NCI-H2171 treated with DMSO at 0.1 percent for 48 hours (cell line): Measurements from ENCODE around the gene ST13.
"Not testable (repeated sequence)": the region's sequence is repeated elsewhere in the genome, so short reads cannot be mapped to it uniquely, and the experiment has no call there.

Experiments
- DNase-seq: peaks from one replicate; lab custom pipeline; 2025; lab: John Stamatoyannopoulos, UW

Gene ST13

DNA sequence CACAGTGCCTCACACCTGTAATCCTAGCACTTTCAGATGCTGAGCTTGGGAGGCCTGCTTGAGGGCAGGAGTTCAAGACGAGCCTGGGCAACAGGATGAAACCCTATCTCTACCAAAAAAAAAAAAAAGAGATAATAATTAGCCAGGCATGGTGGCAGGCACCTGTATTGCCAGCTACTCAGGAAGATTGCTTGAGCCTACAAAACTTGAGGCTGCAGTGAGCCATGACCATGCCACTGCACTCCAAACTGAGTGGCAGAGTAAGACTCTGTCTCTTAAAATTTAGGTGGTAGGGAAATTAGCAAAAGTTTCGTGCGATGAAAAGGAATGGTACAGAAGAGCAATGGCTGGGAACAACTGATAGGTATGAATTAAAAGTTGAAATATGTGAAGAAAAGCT lies 18.0 kb downstream of the ST13 start:
- DNase-seq, result peak; percentile 81

DNA sequence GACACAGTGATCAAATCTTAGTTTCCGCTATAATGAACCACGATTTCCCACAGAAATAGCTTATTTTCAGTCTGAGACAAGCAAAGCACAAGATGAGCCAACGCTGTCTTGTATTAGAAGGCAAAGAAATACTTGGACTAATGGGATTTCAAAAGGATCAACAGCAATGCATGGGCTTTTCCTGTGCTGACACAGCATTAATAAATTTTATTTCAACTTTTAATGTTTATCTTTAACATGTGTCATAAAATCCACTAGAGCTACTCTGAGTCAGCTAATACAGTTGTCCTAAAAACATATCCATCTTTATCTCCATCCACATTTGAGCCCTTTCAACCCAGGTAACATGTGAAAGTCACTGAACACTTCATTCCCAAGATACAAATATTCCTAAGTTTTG lies 21.8 kb downstream of the ST13 start:
- DNase-seq, result no peak

DNA sequence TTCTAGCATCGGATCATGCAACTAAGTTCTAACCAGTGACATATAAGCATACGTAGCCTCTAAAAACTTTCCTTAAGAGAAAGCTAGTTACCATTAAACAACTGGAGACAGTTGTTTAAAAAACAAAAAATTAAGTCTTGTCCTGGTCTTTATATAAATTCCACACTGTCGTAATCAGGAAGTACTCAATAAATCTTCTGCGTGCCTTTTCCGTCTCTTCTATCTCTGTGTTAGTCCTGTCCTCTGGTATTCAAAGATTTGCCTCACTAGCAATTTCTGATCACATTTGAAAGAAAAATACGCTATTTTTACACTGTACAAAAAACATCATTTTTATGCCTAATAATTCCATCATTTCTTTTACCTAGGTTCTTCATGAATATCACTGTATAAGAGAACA lies 27.3 kb downstream of the ST13 start:
- DNase-seq, result no peak

DNA sequence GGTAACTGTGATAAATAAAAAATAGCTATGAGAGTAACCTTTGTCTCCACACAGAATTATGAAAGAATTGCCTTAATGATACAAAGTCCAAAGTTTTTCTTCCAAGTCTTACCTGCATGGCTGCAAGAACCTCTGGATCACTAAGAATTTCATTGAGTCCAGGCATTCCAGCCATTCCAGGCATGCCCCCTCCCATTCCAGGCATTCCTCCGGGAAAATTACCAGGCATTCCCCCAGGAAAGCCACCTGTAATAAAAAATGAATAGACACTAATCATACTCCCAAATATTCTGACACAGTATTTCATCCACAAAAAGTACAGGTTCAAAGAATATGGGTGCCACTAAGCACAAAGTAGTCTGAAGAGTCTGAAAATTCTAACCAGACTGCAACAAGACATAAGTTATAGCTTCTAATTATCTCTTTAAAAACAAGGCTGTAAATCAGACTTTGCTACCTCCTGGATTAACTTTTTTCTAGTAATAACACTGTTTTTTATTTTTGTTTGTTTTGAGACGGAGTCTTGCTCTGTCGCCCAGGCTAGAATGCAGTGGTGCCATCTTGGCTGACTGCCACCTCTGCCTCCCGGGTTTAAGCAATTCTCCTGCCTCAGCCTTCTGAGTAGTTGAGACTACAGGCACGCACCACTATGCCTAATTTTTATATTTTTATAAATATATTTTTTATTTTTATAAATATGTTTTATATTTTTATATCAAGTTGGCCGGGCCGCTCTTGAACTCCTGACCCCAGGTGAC lies 29.3 kb downstream of the ST13 start:
- DNase-seq, result no peak

DNA sequence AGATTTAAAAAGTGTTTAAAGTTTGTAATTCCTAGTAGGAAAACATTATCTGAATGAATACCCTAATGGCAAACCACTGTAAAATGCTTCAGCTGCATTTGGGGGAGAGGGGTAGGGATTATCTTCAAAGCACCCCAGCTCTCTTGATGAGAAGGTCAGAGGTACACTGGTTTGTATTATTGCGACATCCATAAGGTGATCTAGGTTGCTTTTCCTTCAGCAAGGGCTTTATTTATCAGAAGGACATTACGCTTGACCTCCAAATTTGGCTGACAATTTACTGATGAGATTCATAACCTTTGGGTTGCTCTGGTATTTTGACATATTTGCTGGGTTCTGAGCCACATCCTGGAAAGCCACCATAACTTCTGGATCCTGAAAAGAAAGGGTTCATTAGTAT lies 30.1 kb downstream of the ST13 start:
- not testable (repeated sequence) for DNase-seq

DNA sequence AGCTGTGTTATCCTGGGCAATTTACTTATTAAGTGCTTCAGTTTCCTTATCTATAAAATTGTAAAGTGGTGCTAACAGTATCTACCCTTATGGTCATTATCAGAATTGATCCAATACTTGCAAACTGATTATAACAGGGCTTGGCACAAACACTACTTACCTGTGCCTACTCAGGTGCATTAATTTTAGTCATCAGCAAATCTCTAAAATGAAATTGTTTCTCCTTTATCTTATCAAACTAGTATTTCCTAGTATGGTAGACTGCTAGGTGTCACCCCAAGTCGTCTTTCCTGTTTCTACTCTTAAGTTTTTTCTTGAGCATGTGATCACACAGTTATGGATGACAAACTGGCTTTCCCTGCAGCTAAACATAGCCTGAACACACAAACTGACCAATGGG lies 33.0 kb downstream of the ST13 start:
- no peak for DNase-seq

DNA sequence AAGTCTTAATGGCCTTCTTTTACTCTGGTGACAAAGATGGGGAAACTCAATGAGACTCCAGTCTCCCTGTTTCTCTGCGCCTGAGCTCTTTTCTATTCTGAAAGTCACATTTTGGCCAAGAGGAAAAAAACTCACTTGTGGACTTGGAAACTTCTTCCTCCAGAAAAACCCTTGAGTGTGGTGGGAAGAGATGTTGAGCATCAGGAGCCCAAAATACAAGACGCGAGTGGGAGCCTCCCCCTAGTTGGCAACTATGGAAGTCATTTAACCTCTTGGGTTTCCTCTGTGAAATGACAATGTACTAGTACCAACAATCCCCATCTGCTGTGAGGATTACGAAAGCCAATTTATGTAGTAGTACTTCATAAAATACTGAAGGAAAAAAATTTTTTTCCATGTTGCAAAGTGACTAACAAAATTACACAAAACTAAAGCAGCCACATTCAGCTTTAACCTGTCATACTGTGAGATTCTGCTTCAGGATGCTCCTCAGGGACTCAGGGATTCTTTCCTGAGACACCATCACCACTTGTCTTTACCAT lies 36.8 kb downstream of the ST13 start:
- peak; percentile 82 for DNase-seq

DNA sequence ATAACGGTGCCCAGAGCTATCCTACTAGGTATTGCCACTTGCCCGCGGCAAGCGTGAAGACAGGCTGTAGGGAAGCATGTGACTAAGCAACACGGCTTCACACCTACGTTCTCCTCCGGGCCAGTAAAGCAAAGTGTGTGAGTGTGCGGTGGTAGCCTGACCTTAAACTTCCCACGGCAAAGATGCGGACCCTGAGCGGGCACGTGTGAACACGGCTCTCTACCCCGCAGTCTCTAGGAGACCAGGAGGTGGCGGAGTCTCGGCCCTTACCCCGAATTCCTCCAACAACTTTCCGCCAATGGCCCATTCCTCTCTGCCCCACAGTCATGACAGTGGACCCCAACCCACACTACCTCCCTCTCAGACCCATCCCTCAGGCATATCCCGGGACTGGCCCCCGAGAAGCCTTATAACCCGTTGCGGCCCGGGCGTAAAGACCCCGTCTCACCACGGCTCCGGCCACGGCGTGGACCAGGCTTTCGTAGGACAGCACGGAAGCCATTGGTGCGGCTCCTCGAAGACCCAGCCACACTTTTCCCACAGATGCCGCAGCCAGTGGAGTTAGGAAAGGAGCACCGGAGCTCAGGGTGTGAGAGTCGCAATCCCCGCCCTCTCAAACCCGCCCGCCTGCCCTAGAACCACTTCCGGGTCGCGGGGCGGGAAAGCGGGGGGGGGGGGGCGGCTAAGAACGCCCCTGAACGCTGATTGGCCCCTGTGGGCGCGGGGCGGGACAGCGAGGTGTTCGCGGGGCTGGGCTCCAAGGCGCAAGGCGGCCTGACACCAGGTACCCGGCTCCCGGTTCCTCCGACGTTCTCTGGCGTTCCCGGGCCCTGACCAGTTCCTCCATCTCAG lies 37.5 kb downstream of the ST13 start, which contains the start of gene SLC25A17:
TSS of gene SLC25A17 (minus strand) at position 600 of the 852 bp plus-strand sequence. CDS start at position 502, 98 bp downstream.
- DNase-seq, result peak; percentile 94

DNA sequence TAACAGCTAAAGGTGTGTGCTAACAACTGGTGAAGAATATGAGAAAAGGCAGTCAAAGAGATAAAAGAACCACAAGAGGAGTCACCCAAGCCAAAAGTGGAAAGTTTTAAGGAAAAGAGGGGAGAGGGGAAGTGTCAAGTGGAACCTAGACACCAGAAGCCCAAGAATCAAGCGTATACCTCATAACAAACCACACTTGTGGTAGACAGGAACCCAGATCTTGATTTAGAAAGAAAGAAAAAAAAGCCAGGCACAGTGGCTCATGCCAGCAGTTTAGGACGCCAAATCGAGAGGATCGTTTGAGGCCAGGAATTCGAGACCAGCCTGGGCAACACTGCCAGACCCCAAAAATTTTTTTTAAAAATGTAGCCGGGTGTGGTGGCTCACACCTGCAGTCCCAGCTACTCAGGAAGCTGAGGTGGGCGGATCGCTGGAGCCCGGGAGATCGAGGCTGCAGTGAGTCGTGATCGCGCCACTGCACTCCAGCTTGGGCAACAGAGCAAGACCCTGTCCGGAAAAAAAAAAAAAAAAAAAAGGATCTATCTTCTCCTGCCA lies 38.2 kb downstream of the ST13 start:
- no peak for DNase-seq

DNA sequence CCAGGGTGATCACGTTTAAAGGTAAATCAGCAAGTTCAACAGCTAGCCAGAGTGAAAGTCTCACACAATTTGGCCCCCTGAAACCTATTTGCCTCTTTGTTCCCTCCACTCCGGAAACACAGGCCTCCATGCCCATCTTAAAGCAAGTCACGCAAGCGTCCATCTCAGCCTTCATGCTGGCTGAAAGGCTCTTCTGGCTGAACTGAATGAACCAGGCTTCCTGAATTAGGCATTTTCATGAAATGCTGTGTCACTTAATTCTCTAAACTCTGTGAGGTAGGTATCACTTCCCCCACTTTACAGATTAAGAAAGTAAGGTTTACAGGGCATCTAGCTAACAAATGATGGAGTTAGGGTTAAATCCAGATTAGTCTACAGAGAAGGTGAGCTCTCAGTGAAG lies 38.7 kb downstream of the ST13 start:
- DNase-seq, result no peak

DNA sequence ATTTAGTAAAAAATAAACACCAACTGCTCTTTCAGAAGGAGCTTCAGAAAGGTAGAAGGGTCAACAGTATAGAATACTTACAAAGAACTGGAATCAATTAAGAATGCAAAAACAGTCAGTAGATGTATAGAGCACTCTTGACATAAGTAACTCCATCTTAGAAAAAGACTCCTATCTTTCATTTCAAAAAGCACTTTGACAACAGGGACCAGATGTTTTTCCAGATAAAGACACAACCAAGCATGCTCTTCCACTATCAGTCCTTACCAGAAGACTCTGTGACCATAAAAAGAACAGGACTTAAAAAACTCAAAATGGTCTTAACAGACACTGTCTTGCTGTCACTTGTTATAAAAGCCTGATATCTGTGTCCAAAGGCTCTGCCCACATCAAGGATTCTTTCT lies 42.5 kb downstream of the ST13 start:
- DNase-seq, result no peak

DNA sequence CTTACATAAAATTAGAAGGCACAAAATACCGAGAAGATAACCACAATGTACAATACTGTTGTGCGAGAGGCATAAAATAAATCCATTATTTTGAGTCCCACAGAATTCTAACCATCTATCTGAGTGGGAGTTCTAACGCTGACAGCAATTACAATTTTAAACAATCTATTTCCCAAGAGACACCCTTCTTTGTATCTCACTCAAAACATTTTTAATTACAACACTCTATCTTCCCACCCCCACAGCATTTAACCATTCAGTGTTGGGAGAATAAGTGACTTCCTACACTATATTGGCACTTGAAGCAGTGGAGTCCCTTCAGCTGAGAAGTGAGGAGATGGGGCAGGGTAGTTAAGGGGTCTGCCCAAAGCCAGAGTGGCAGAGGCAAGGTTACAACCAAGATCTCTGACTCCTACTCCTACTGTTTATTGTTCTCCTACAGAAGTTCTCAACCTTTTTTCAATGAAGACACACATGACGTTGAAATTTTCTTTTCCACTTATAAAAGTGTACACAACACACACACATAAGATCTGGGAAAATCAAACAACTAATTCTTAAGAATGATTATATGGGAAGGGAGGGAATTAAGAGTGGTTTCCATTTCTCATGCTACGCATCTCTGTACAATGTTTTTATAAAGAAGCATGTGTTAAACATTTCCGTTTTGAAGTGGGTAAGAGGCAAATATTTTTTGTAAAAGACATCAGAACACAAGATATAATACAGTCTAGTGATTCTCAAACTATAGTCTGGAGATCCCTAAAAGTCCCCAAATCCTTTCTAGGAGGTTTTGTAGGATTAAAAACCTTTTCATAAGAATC lies 48.2 kb downstream of the ST13 start:
- no peak for DNase-seq

DNA sequence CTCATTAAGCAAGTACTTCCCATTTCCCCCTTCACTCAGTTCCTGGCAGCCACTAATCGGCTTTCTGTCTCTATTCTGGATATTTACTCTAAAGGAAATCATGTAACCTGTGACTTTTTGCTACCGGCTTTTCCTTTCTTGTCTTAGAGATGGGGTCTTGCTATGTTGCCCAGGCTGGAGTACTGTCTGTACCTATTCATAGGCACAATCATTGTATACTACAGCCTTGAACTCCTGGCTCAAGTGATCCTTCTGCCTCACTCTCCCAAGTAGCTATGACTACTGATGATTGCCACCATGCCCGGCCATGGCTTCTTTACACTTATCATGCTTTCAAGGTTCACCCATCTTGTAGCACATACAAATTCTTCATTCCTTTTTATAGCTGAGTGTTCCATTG lies 49.7 kb downstream of the ST13 start:
- no peak for DNase-seq

DNA sequence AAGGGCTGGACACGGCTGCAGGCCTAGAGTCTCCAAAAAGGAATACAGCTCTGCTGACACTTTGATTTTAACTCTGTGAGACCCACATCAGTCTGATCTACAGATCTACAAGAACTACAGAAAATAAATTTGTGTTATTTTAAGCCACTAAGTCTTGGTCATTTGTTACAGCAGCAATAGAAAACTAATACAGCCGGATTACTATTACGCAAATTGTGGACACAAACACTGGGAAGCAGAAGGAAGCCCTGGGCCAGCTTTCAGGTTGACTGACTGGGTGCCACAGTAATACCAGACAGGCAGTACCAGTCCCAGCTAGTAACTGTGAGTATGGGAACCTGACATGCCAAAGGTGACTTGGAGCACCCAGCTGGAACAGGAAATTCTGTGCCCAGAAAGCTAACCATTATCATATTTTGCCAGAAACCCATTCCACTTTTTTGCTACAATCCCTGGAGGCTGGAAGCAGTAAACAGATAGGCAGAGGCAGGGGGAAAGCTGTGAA lies 50.7 kb downstream of the ST13 start:
- no peak for DNase-seq

DNA sequence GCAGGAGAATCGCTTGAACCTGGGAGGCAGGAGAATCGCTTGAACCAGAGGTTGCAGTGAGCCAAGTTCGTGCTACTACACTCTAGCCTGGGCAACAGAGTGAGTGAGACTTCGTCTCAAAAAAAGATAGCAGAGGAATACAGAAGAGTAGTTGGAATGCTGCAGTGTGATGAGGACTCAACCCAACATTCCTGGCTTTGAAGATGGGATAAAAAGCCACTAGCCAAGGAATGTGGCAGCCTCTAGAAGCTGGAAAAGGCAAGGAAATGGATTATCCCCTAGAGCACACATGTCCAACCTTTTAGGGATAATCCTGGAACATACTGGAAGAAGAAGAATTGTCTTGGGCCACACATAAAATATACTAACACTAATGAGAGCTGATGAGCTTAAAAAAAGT lies 51.2 kb downstream of the ST13 start:
- DNase-seq, result no peak

DNA sequence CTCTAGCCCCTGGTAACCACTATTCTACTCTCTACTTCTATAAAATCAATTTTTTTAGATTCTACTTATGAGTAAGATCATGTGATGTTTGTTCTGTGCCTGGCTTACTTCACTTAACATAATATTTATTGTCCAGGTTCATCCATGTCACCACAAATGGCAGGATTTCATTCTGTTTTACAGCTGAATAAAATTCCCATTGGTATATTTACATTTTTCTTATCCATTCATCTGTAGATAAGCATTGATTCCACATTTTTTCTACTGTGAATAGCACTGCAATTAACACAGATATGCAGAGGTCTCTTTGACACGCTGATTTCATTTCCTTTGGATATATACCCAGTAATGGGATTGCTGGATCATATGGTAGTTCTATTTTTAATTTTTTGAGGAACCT lies 53.1 kb downstream of the ST13 start:
- DNase-seq, result no peak

DNA sequence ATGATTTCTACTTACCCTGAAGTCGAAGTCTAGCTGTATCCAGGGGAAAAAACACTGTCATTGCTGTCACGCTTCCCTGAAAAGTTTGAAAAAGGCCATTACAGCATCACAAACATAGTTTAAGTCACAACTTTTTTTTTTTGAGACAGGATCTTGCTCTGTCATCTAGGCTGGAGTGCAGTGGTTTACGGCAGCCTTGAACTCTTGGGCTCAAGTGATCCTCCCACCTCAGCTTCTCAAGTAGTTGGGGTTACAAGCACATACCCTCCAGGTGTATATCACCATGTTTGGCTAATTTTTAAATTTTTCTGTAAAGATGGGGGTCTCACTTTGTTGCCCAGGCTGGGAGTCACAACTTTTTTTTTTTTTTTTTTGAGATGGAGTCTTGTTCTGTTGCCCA lies 57.4 kb downstream of the ST13 start:
- no peak for DNase-seq

DNA sequence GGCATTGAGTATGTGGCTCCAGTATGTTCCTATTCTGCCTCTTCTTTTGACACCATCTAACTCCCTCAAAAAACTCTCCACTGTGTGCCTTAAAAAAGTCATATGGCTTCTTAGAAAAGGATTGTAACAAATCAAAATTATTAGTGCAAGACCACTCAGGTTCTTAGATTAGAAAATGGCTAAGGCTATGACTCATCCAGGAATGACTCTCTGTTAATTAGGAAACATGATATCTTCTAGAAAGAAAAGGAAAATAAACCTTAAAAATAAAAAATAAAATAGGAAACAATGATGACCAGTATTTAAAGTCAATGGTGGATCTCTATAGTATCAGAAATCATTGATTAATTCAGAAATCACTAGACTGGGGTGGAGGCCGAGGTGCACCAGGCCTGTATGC lies 59.0 kb downstream of the ST13 start:
- DNase-seq, result no peak

DNA sequence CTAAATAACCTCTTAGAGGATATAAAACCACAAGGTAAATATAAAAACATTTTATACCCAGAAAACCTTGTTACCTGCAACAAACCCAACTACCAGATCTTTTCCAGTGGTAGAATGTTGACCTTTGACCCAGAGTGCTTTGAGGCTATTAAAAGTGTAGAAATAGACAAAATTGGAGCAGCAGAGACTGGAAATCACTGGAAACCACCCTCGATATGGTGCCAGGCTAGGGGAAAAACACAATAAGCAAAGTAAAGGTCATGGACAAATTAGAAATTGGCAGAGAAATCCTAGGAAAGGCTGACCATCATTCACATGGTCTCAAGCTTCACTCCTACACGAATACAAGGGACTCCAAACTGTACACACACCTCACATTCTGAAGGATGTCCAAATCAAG lies 64.0 kb downstream of the ST13 start:
- no peak for DNase-seq

DNA sequence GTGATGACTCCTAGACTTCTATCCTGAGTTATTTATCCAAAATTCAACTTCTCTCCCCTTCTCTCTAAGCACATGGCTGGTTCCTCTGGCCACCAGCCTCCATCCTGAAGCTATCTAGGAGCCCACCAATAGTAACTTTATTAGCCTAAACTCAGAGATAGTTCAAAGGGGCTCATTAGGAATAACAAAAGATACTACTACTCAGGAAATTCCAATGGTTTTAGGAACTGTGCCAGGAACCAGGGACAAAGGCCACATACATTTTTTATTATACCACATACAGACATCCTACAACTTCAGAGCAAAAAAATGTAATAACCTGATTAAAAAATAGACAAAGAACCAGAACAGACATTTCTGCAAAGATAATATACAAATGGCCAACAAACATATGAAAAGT lies 65.2 kb downstream of the ST13 start:
- DNase-seq, result no peak

DNA sequence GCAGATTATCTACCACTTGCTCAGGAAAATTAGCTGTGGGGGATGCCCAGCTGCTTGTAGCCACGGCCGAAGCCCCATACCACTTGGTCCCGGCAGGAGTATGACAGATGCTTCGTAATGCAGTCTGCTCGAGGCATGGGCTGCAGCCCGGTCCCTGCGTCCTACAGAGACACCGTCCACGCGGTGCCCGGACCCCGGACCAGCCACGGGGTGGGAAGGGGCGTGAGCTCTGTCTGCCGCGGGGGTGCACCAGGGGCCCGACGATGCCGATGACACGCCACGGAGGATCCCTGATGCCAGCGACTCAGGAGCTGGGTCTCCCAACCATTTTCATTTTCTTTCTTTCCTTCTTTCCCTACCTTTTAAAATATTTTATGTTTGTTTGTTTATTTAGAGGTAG lies 67.3 kb downstream of the ST13 start:
- no peak for DNase-seq

DNA sequence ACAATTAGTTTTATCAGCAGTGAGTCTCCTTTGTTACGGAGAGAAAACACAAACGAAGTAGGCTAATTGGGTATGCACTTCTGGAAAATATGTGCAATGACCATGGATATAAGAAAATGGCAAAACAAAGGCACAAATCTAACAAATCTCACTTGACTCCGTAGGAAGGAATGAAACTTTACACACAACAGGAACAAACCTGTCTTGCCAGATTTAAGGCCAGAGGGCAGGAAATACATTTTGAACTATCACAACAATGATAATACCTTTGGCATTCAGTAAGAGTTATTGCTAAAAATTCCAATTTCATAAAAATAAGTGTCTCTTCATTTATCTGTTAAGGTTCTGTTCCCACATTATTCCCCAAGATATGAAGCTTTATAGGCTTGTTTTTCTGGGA lies 73.9 kb downstream of the ST13 start:
- DNase-seq, result no peak
